Gastroesophageal sphincter (tissue), 3 donors: ENCODE data around the gene C7orf25.

Source experiments
- CTCF ChIP-seq, 4 experiments: fragments of 200-600 bp in 2 of 4; fragments of 450-650 bp in 2 of 4; sonication (generic) in 1 of 4; IDR thresholded peaks; one replicate each; pipeline ENCODE4 v1.5.1; 2017 to 2019; ENCODE audit warnings: antibody characterized with exemption in 4 of 4, mild to moderate bottlenecking in 2 of 4, moderate library complexity in 2 of 4
- EP300 ChIP-seq: sonication (generic); formaldehyde crosslinking; IDR thresholded peaks from one replicate; pipeline ENCODE4 v1.6.1; 2017; ENCODE audit warnings: antibody characterized with exemption, mild to moderate bottlenecking
- POLR2AphosphoS5 ChIP-seq: sonication (generic); formaldehyde crosslinking; IDR thresholded peaks from one replicate; pipeline ENCODE4 v1.6.1; 2017; ENCODE audit warnings: antibody characterized with exemption

- TF ChIP-seq CTCF (IDR thresholded peaks at IDR 0.05) (no peak), POLR2AphosphoS5 (peak; percentile 14), EP300 (no peak)
Observed at GRCh38 chr7:42914421-42915045, 2.7 kb upstream of the C7orf25 start.
